CD14-positive monocyte (primary cell): ENCODE measurements around the gene AARSD1. TPM values are rescaled to one million over a fixed set of nuclear protein-coding genes. Genes with fewer than 3 reads are reported as not detected.

ENCODE experiments used
- DNase-seq, 3 donors: peaks; one replicate each; pipeline ENCODE4 v3.0.0-alpha.2; 2011 to 2022
- H2AFZ ChIP-seq: 2 replicates; pipeline ENCODE4 v1.6.0; 2012; ENCODE audit warnings: mild to moderate bottlenecking, low read depth, low read length, inconsistent platforms; ENCODE audit not compliant: insufficient read depth, poor library complexity, severe bottlenecking
- H3K27ac ChIP-seq, 2 donors: 1 replicate in 1 of 2; 2 replicates in 1 of 2; pipeline ENCODE4 v1.5.1; 2012 to 2013; ENCODE audit warnings: low read length in 2 of 2, control low read depth in 1 of 2, inconsistent platforms in 1 of 2, low read depth in 1 of 2, mild to moderate bottlenecking in 1 of 2
- H3K27me3 ChIP-seq, 2 donors: one replicate each; pipeline versions ENCODE4 v1.6.0 to v1.6.1; 2011 to 2013; ENCODE audit warnings: low read length in 2 of 2; ENCODE audit not compliant: control insufficient read depth in 2 of 2, insufficient read depth in 2 of 2
- H3K36me3 ChIP-seq, 2 donors: replicated peaks in 1 of 2; 1 replicate in 1 of 2; 2 replicates in 1 of 2; pipeline versions ENCODE4 v1.5.1 to v1.6.1; 2012 to 2013; ENCODE audit warnings: low read length in 2 of 2, control low read depth in 1 of 2, inconsistent platforms in 1 of 2, mild to moderate bottlenecking in 1 of 2; ENCODE audit not compliant: insufficient read depth in 2 of 2, control insufficient read depth in 1 of 2
- H3K4me1 ChIP-seq, 2 donors: 1 replicate in 1 of 2; 2 replicates in 1 of 2; pipeline versions ENCODE4 v1.5.1 to v1.6.1; 2012 to 2013; ENCODE audit warnings: low read length in 2 of 2, control low read depth in 1 of 2, inconsistent platforms in 1 of 2, mild to moderate bottlenecking in 1 of 2, moderate library complexity in 1 of 2; ENCODE audit not compliant: insufficient read depth in 2 of 2, control insufficient read depth in 1 of 2
- H3K4me2 ChIP-seq: replicated peaks from 2 replicates; pipeline ENCODE3; 2012; ENCODE audit warnings: low read length, moderate library complexity, mild to moderate bottlenecking; ENCODE audit not compliant: poor library complexity, severe bottlenecking; ENCODE audit errors: extremely low read depth
- H3K4me3 ChIP-seq, 3 experiments: fragments of 200-600 bp in 1 of 3; sonication (generic) in 1 of 3; replicated peaks in 1 of 3; 1 replicate in 2 of 3; 2 replicates in 1 of 3; pipeline ENCODE4 v1.5.1; 2011 to 2013; ENCODE audit warnings: low read length in 3 of 3, mild to moderate bottlenecking in 3 of 3, control low read depth in 2 of 3, low read depth in 2 of 3, inconsistent platforms in 1 of 3, moderate library complexity in 1 of 3
- H3K79me2 ChIP-seq: 2 replicates; pipeline ENCODE4 v1.6.0; 2012; ENCODE audit warnings: mild to moderate bottlenecking, control low read depth, inconsistent platforms, low read length, moderate library complexity; ENCODE audit not compliant: insufficient read depth
- H3K9ac ChIP-seq: 2 replicates; pipeline ENCODE4 v1.6.0; 2017; ENCODE audit warnings: low read length, mild to moderate bottlenecking; ENCODE audit not compliant: insufficient read depth, poor library complexity, severe bottlenecking
- H3K9me3 ChIP-seq, 2 donors: replicated peaks in 1 of 2; 1 replicate in 1 of 2; 2 replicates in 1 of 2; pipeline versions ENCODE4 v1.5.1 to v1.6.1; 2012 to 2013; ENCODE audit warnings: low read length in 2 of 2, control low read depth in 1 of 2; ENCODE audit not compliant: control insufficient read depth in 1 of 2, insufficient read depth in 1 of 2
- H4K20me1 ChIP-seq: 2 replicates; pipeline ENCODE4 v1.6.0; 2012; ENCODE audit warnings: mild to moderate bottlenecking, low read length, control low read depth, moderate library complexity; ENCODE audit not compliant: insufficient read depth
- H3K27ac Mint-ChIP-seq, 7 donors: one replicate each; pipeline ENCODE4 v1.8.0; 2020; ENCODE audit warnings: mild to moderate bottlenecking in 7 of 7, mixed read lengths in 7 of 7, moderate library complexity in 6 of 7, inconsistent platforms in 2 of 7
- H3K27me3 Mint-ChIP-seq, 3 donors: one replicate each; pipeline ENCODE4 v1.8.0; 2021 to 2022; ENCODE audit warnings: low read depth in 3 of 3, mild to moderate bottlenecking in 3 of 3, mixed read lengths in 3 of 3, moderate library complexity in 3 of 3, inconsistent platforms in 1 of 3
- H3K36me3 Mint-ChIP-seq, 2 donors: one replicate each; pipeline ENCODE4 v1.8.0; 2020; ENCODE audit warnings: mixed read lengths in 2 of 2, inconsistent platforms in 1 of 2, mild to moderate bottlenecking in 1 of 2
- H3K4me1 Mint-ChIP-seq: one replicate; pipeline ENCODE4 v1.8.0; 2020; ENCODE audit warnings: mild to moderate bottlenecking, mixed read lengths
- H3K4me3 Mint-ChIP-seq, 2 donors: one replicate each; pipeline ENCODE4 v1.8.0; 2020; ENCODE audit warnings: mild to moderate bottlenecking in 2 of 2, mixed read lengths in 2 of 2, moderate library complexity in 1 of 2
- H3K9me3 Mint-ChIP-seq, 7 donors: one replicate each; pipeline ENCODE4 v1.8.0; 2020 to 2022; ENCODE audit warnings: mixed read lengths in 7 of 7, mild to moderate bottlenecking in 6 of 7, moderate library complexity in 6 of 7, inconsistent platforms in 2 of 7
- CTCF ChIP-seq: fragments of 200-600 bp; IDR thresholded peaks from one replicate; pipeline ENCODE4 v1.8.0; 2022; ENCODE audit warnings: antibody characterized with exemption, mild to moderate bottlenecking
- WGBS: methylation state at CpG from one replicate; pipeline ENCODE4 v1.1.5; 2013; ENCODE audit warnings: missing lambda C conversion rate; ENCODE audit not compliant: insufficient coverage; 5-methylcytosine and 5-hydroxymethylcytosine counted together
- intact Hi-C, 2 donors: fragments of 100-400 bp; cut with micrococcal nuclease; formaldehyde crosslinking; loops; one replicate each; pipeline versions ENCODE4 v1.15.0 to v1.15.1; 2023
- polyA plus RNA-seq, 3 donors: library from polyadenylated mRNA; depleted of rRNA in 1 of 3; unstranded in 2 of 3; stranded (reverse) in 1 of 3; fragments of 300-500 nt in 2 of 3; fragments of >200 nt in 1 of 3; fragmentation: Illumina TruSeq in 2 of 3; gene quantifications; 1 replicate in 2 of 3; 2 replicates in 1 of 3; pipeline ENCODE4 v1.2.3, GENCODE V29; 2012 to 2021

AARSD1 gene
- polyA plus RNA-seq, 3 donors, result 14.4 to 31.8 (median 17.4) TPM

DNA sequence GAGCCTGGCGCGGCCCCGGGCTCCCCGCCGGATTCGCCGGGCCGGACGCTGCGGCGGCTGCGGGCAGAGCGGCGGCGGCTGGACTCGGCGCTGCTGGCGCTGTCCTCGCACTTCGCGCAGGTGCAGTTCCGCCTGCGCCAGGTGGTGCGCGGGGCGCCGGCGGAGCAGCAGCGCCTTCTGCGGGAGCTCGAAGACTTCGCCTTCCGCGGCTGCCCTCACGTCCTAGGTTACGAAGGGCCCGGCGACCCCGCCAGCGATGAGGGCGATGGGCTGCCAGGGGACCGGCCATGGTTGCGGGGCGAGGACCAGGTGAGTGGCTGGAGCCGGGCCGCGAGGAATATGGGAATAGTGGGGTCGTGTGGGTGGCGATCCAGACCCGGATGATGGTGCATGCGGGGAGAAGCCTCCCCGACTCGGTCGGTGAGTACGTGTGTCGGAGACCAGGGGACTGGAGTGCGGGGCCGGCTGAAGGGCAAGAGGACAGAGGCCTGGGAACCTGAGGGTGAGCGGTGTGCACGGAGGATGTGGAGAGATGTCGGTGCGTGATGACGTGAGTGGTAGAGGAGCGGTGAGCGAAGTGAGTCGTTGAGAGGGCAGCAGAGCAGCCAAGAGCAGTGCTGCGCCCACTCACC is 16.6 kb upstream of the AARSD1 start:
- Mint-ChIP-seq H3K4me3 (peak overlapping the region; percentile 99 to 100), H3K9me3 (no peaks in the 10 kb centered on the region), H3K27ac (peak overlapping the region; percentile 42 to 92 (median 85)), H3K27me3 (peaks cover 2 to 4% (median 3%) of the 10 kb centered on the region in 3 donors), H3K36me3 (peaks cover 6 to 20% of the 10 kb centered on the region in 2 donors), H3K4me1 (peaks cover 50% of the 10 kb centered on the region)
- Histone ChIP-seq H2AFZ (peak overlapping the region; percentile 85), H3K4me2 (peak overlapping the region; percentile 100), H3K4me3 (peak overlapping the region; percentile 80 to 97 (median 87)), H3K27ac (peak overlapping the region in 1 of 2 donors; percentile 76), H3K9me3 (no peaks in the 10 kb centered on the region), H3K27me3 (no peaks in the 10 kb centered on the region), H3K4me1 (peaks cover 41 to 57% of the 10 kb centered on the region in 2 donors), H3K36me3 (peaks cover 0 to 4% of the 10 kb centered on the region in 2 donors), H3K79me2 (peaks cover 49% of the 10 kb centered on the region), H3K9ac (peak overlapping the region; percentile 84), H4K20me1 (peaks cover 12% of the 10 kb centered on the region)
- intact Hi-C loops, result no loop called here
- 0% methylated on average over 60 of the region's 67 CpGs for WGBS
- peak in 2 of 3 donors; percentile 20 to 31 for DNase-seq
- TF ChIP-seq CTCF, result no peak

DNA sequence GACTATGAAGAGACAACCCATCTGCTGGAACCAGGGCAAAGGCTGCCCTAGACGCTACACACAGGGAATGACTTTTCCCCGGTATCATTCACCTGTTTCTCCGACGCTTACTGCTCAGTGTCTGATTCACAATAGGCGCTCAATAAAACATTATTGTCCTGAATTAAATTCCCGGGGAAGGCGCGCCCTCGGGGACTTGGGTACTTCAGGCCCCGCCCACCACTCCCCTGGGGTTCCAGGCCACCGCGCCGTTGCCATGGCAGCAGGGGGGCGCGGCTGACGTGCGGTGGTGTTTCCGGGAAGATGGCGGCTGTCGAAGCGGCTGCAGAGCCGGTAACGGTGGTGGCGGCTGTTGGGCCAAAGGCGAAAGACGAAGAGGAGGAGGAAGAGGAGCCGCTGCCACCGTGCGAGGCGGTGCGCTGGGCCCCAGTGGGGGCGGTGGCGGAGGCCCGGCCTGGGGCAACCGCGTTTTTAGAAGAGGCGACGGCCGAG is 16.1 kb upstream of the AARSD1 start, which contains the start of gene RUNDC1:
Gene RUNDC1, plus strand, starts transcription at position 292 of the 492 bp plus-strand sequence. Its CDS starts 12 bp downstream, at position 304.
- H3K36me3 ChIP-seq, result peaks cover 0 to 4% of the 10 kb centered on the region in 2 donors
- H3K27me3 ChIP-seq, result no peaks in the 10 kb centered on the region
- peaks cover 12% of the 10 kb centered on the region for H4K20me1 ChIP-seq
- peak within 1 kb of the TSS; percentile 99 to 100 for H3K4me3 Mint-ChIP-seq
- peaks cover 37 to 52% of the 10 kb centered on the region in 2 donors for H3K4me1 ChIP-seq
- H3K4me2 ChIP-seq, result peak within 1 kb of the TSS; percentile 100
- peak; percentile 83 to 87 (median 84) for DNase-seq
- peak within 1 kb of the TSS; percentile 80 to 97 (median 87) for H3K4me3 ChIP-seq
- H3K27ac Mint-ChIP-seq, result peak within 1 kb of the TSS; percentile 42 to 94 (median 85)
- no peaks in the 10 kb centered on the region for H3K9me3 Mint-ChIP-seq
- no peaks in the 10 kb centered on the region for H3K9me3 ChIP-seq
- peaks cover 6 to 20% of the 10 kb centered on the region in 2 donors for H3K36me3 Mint-ChIP-seq
- H3K27me3 Mint-ChIP-seq, result peaks cover 2 to 5% (median 4%) of the 10 kb centered on the region in 3 donors
- H3K27ac ChIP-seq, result peak within 1 kb of the TSS in 1 of 2 donors; percentile 76
- intact Hi-C loops, result no loop called here
- TF ChIP-seq CTCF, result no peak
- under 1% methylated on average over 38 of the region's 39 CpGs for WGBS
- peaks cover 48% of the 10 kb centered on the region for H3K79me2 ChIP-seq
- peak within 1 kb of the TSS; percentile 84 for H3K9ac ChIP-seq
- peak within 1 kb of the TSS; percentile 85 for H2AFZ ChIP-seq
- peaks cover 45% of the 10 kb centered on the region for H3K4me1 Mint-ChIP-seq
